Measurements from ENCODE around the gene HTR4. TPM values are rescaled to one million over a fixed set of nuclear protein-coding genes. Genes with fewer than 3 reads are reported as not detected.
"Not testable (repeated sequence)": the region's sequence is repeated elsewhere in the genome, so short reads cannot be mapped to it uniquely, and the experiment has no call there.

HTR4 gene
- total RNA-seq, 1 donor from 2014 or later, result 0.27 TPM

DNA sequence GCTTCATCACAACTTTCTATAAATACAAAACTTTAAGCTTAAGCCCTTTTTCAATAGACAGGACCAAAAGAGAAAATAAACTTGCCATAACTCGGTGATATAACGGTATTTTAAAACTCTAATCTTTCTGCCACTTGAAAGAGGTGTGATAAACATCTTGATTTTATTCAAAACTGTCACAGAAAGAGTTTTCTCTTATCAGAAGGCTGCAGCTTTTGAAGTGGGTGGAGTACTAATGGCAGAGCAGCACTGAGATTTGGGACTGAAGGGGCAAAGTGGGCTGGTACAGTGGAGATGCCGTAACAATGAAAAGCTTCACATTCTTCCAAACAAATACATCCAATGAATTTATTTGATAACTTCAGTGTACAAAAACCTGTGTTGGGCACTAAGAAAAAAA is 178.0 kb downstream of the HTR4 start:
- peaks cover 7% of the 10 kb centered on the region for H3K27me3 Mint-ChIP-seq (ENCODE audit: low read depth)
- no peak overlapping the region for H3K27ac Mint-ChIP-seq
- H3K36me3 Mint-ChIP-seq, result no peaks in the 10 kb centered on the region
- H3K9me3 Mint-ChIP-seq, result no peaks in the 10 kb centered on the region
- DNase-seq (ENCODE audit: low spot score in 2 of 2, unreplicated experiment in 2 of 2), result no peak
- H3K4me3 Mint-ChIP-seq, result no peak overlapping the region
- H3K4me1 Mint-ChIP-seq, result no peaks in the 10 kb centered on the region
- TF ChIP-seq, protein P1, sequence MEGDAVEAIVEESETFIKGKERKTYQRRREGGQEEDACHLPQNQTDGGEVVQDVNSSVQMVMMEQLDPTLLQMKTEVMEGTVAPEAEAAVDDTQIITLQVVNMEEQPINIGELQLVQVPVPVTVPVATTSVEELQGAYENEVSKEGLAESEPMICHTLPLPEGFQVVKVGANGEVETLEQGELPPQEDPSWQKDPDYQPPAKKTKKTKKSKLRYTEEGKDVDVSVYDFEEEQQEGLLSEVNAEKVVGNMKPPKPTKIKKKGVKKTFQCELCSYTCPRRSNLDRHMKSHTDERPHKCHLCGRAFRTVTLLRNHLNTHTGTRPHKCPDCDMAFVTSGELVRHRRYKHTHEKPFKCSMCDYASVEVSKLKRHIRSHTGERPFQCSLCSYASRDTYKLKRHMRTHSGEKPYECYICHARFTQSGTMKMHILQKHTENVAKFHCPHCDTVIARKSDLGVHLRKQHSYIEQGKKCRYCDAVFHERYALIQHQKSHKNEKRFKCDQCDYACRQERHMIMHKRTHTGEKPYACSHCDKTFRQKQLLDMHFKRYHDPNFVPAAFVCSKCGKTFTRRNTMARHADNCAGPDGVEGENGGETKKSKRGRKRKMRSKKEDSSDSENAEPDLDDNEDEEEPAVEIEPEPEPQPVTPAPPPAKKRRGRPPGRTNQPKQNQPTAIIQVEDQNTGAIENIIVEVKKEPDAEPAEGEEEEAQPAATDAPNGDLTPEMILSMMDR (IDR thresholded peaks at IDR 0.05; ENCODE audit: unreplicated experiment), result no peak

DNA sequence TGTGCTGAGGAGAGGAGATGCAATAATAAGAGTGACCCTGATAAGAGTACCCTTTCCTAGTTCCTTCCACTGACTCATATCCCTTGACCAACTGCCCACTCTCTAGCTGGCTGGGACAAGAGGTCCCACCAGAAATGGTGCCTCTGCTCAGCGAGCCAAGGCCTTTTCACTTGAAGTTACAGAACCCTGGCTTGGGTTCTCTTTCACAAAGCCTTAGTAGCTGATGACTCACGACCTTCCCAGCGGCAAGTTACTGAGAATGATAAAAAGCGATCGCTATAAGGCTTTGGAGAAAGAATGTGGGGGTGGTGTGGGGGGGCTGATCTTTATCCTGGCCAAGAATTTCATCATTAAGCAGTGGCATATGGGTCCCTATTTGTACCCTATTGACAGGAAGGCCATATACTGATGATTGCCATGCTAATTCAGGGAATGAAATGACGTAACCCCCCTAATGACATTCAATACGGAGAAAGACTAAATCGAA is 180.3 kb downstream of the HTR4 start:
- no peaks in the 10 kb centered on the region for H3K9me3 Mint-ChIP-seq
- TF ChIP-seq, protein P1 (IDR thresholded peaks at IDR 0.05; ENCODE audit: unreplicated experiment), result no peak
- H3K27me3 Mint-ChIP-seq (ENCODE audit: low read depth), result peaks cover 7% of the 10 kb centered on the region
- DNase-seq (ENCODE audit: low spot score in 2 of 2, unreplicated experiment in 2 of 2), result no peak
- H3K36me3 Mint-ChIP-seq, result no peaks in the 10 kb centered on the region
- no peak overlapping the region for H3K4me3 Mint-ChIP-seq
- H3K4me1 Mint-ChIP-seq, result no peaks in the 10 kb centered on the region
- H3K27ac Mint-ChIP-seq, result no peak overlapping the region

DNA sequence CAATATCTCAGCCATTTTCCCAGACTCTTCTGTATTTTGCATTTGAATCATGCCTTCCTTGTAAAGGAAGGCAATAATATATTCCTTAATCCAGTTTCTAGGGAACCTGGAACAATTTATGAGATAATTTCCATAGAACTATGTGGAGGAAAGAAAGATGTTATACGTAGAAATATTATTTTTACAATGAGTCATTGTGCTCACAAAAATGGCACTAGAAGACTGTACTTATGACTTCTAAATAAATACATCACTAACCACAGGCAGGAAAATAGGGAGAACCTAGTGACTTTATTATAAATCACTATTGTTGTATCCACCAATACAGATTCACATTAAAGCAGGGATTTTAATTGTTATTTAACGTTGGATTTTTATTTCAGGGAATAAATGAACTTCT is 182.9 kb downstream of the HTR4 start:
- Mint-ChIP-seq H3K27ac (no peak overlapping the region), H3K9me3 (no peaks in the 10 kb centered on the region), H3K4me3 (no peak overlapping the region), H3K27me3 (ENCODE audit: low read depth) (no peaks in the 10 kb centered on the region), H3K36me3 (no peaks in the 10 kb centered on the region), H3K4me1 (no peaks in the 10 kb centered on the region)
- TF ChIP-seq, protein P1 (IDR thresholded peaks at IDR 0.05; ENCODE audit: unreplicated experiment), result no peak
- DNase-seq (ENCODE audit: low spot score in 2 of 2, unreplicated experiment in 2 of 2), result no peak

DNA sequence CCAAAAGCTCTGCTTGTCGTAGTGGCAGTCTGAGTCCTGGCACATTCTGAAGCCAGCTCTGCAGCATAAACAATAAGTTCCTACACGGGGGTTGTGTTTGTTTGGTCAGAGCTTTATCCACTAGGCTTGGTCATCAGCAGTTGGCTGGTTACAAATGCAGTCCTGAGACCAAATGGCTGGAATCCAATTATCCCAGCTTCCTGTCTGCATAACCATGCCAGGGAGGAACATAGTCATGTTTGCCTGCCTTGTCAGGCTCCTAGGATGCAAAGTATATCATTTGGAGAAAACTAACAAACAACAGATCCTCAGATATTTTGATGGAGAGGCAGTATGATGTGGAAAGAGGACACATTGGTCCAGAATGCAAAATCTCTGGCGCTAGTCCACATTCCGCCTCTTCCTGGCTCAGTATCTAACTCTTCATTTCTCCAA is 184.8 kb downstream of the HTR4 start:
- H3K4me3 Mint-ChIP-seq, result no peak overlapping the region
- TF ChIP-seq, protein P1 (IDR thresholded peaks at IDR 0.05; ENCODE audit: unreplicated experiment), result no peak
- H3K4me1 Mint-ChIP-seq, result no peaks in the 10 kb centered on the region
- H3K27me3 Mint-ChIP-seq (ENCODE audit: low read depth), result no peaks in the 10 kb centered on the region
- no peaks in the 10 kb centered on the region for H3K9me3 Mint-ChIP-seq
- no peaks in the 10 kb centered on the region for H3K36me3 Mint-ChIP-seq
- no peak for DNase-seq (ENCODE audit: low spot score in 2 of 2, unreplicated experiment in 2 of 2)
- no peak overlapping the region for H3K27ac Mint-ChIP-seq

DNA sequence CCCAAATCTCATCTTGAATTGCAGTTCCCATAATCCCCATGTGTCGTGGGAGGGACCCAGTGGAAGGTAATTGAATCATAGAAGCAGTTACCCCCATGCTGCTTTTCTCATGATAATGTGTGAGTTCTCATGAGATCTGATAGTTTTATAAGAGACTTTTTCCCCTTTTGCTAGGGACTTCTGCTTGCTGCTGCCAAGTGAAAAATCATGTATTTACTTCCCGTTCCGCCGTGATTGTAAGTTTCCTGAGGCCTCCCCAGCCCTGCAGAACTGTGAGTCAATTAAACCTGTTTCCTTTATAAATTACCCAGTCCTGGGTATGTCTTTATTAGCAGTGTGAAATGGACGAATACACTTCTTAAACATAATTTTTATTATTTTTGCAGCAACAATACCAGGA is 185.6 kb downstream of the HTR4 start:
- H3K27me3 Mint-ChIP-seq (ENCODE audit: low read depth); DNase-seq (ENCODE audit: low spot score in 2 of 2, unreplicated experiment in 2 of 2); H3K4me1 Mint-ChIP-seq; H3K36me3 Mint-ChIP-seq; H3K4me3 Mint-ChIP-seq; H3K9me3 Mint-ChIP-seq; H3K27ac Mint-ChIP-seq: not testable (repeated sequence)

DNA sequence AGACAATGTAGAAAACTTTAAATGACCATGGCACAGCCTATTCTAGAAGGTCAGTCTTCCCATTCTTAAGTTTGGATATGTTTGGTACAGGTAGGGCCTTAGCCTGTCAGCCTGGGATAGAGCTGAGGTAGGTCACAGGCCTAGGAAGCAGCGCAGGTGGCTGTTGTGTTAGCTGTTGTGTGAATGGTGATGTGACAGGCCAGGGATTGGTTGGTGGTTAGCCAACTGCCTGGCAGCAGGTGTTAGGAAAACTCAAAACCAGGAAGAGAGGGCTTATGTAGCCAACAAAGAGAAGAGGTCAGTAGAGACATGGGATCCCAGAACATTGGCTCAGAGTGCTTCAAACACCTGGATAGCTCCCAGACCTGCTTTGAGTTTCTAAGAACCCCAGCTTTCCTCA is 186.4 kb downstream of the HTR4 start:
- Mint-ChIP-seq H3K4me1 (no peaks in the 10 kb centered on the region), H3K36me3 (no peaks in the 10 kb centered on the region)

More for the DNA sequence above, 186.4 kb downstream of the HTR4 start:
- TF ChIP-seq, protein P1 (IDR thresholded peaks at IDR 0.05; ENCODE audit: unreplicated experiment), result no peak
- DNase-seq (ENCODE audit: low spot score in 2 of 2, unreplicated experiment in 2 of 2), result no peak
- Mint-ChIP-seq H3K27me3 (ENCODE audit: low read depth) (no peaks in the 10 kb centered on the region), H3K4me3 (no peak overlapping the region), H3K27ac (no peak overlapping the region), H3K9me3 (no peaks in the 10 kb centered on the region)
